ENCODE data around the gene FRMD4A.

- no peak for TF ChIP-seq POLR2AphosphoS5 (IDR thresholded peaks at IDR 0.05; ENCODE audit: low read depth)
- TF ChIP-seq, protein P1, sequence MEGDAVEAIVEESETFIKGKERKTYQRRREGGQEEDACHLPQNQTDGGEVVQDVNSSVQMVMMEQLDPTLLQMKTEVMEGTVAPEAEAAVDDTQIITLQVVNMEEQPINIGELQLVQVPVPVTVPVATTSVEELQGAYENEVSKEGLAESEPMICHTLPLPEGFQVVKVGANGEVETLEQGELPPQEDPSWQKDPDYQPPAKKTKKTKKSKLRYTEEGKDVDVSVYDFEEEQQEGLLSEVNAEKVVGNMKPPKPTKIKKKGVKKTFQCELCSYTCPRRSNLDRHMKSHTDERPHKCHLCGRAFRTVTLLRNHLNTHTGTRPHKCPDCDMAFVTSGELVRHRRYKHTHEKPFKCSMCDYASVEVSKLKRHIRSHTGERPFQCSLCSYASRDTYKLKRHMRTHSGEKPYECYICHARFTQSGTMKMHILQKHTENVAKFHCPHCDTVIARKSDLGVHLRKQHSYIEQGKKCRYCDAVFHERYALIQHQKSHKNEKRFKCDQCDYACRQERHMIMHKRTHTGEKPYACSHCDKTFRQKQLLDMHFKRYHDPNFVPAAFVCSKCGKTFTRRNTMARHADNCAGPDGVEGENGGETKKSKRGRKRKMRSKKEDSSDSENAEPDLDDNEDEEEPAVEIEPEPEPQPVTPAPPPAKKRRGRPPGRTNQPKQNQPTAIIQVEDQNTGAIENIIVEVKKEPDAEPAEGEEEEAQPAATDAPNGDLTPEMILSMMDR (IDR thresholded peaks at IDR 0.05; ENCODE audit: insufficient read depth, low read length) = no peak
Measured at GRCh38 chr10:14299556-14299955, 31.2 kb downstream of the FRMD4A start.

All from HL-60 (cell line).